Keratinocyte (primary cell): ENCODE data around the gene CD93. TPM values are rescaled to one million over a fixed set of nuclear protein-coding genes. Genes with fewer than 3 reads are reported as not detected.

Source experiments
- DNase-seq: peaks from one replicate; pipeline ENCODE4 v3.0.0-alpha.2; 2011; ENCODE audit warnings: low read depth, missing footprints, low spot score
- FAIRE-seq: peaks from 2 replicates; lab custom pipeline; 2011; peaks lifted over from hg19 to GRCh38; lab: Jason Lieb, UNC
- H2AFZ ChIP-seq: 2 replicates; pipeline ENCODE4 v1.6.0; 2012; ENCODE audit warnings: low read length, control low read depth, inconsistent platforms; ENCODE audit not compliant: control insufficient read depth
- H3K27ac ChIP-seq: 2 replicates; pipeline ENCODE4 v1.5.1; 2011; ENCODE audit warnings: low read length; ENCODE audit not compliant: control insufficient read depth, insufficient read depth
- H3K27me3 ChIP-seq: 3 replicates; pipeline ENCODE4 v1.6.0; 2011; ENCODE audit warnings: low read length; ENCODE audit not compliant: control insufficient read depth, insufficient read depth; ENCODE audit errors: extremely low read depth
- H3K36me3 ChIP-seq, 2 experiments: 2 replicates in 1 of 2; 3 replicates in 1 of 2; pipeline ENCODE4 v1.5.1; 2011; ENCODE audit warnings: low read length in 2 of 2, mild to moderate bottlenecking in 1 of 2; ENCODE audit not compliant: control insufficient read depth in 2 of 2, insufficient read depth in 2 of 2; ENCODE audit errors: extremely low read depth in 1 of 2
- H3K4me1 ChIP-seq: 3 replicates; pipeline ENCODE4 v1.5.1; 2011; ENCODE audit warnings: low read length; ENCODE audit not compliant: control insufficient read depth, insufficient read depth; ENCODE audit errors: extremely low read depth
- H3K4me2 ChIP-seq: 3 replicates; pipeline ENCODE4 v1.6.0; 2011; ENCODE audit warnings: low read depth, low read length; ENCODE audit not compliant: control insufficient read depth, insufficient read depth; ENCODE audit errors: extremely low read depth
- H3K4me3 ChIP-seq, 3 experiments: fragments of 200-600 bp in 1 of 3; sonication (generic) in 1 of 3; 2 replicates in 2 of 3; 3 replicates in 1 of 3; pipeline ENCODE4 v1.5.1; 2011 to 2016; ENCODE audit warnings: low read length in 3 of 3, mild to moderate bottlenecking in 3 of 3, control low read depth in 2 of 3, inconsistent platforms in 1 of 3, low read depth in 1 of 3, mixed read lengths in 1 of 3, mixed run types in 1 of 3, moderate library complexity in 1 of 3; ENCODE audit not compliant: control insufficient read depth in 2 of 3, insufficient read depth in 2 of 3; ENCODE audit errors: extremely low read depth in 1 of 3
- H3K79me2 ChIP-seq: 2 replicates; pipeline ENCODE4 v1.6.0; 2012; ENCODE audit warnings: low read length; ENCODE audit not compliant: control insufficient read depth, insufficient read depth
- H3K9ac ChIP-seq: 3 replicates; pipeline ENCODE4 v1.6.0; 2011; ENCODE audit warnings: low read length; ENCODE audit not compliant: control insufficient read depth, insufficient read depth; ENCODE audit errors: extremely low read depth
- H3K9me1 ChIP-seq: 3 replicates; pipeline ENCODE4 v1.6.0; 2011; ENCODE audit warnings: low read length; ENCODE audit not compliant: control insufficient read depth, insufficient read depth; ENCODE audit errors: extremely low read depth
- H3K9me3 ChIP-seq: 2 replicates; pipeline ENCODE4 v1.5.1; 2012; ENCODE audit warnings: low read depth, low read length; ENCODE audit not compliant: control insufficient read depth
- H4K20me1 ChIP-seq: 3 replicates; pipeline ENCODE4 v1.6.0; 2011; ENCODE audit warnings: low read length; ENCODE audit not compliant: control insufficient read depth, insufficient read depth; ENCODE audit errors: extremely low read depth
- CTCF ChIP-seq, 3 experiments: IDR thresholded peaks in 1 of 3; conservative IDR thresholded peaks in 1 of 3; optimal IDR thresholded peaks in 1 of 3; 2 replicates in 2 of 3; 3 replicates in 1 of 3; pipeline versions ENCODE3 to v1.5.1; 2011; ENCODE audit warnings: low read length in 3 of 3, mild to moderate bottlenecking in 3 of 3, moderate library complexity in 2 of 3, control low read depth in 1 of 3, inconsistent platforms in 1 of 3; ENCODE audit not compliant: insufficient read depth in 2 of 3; ENCODE audit errors: extremely low read depth in 1 of 3
- EZH2 ChIP-seq: IDR thresholded peaks from one replicate; pipeline ENCODE4 v1.6.1; 2012; ENCODE audit warnings: inconsistent platforms, mild to moderate bottlenecking, low read length, moderate library complexity
- dilution Hi-C: fragments of 300-500 bp; cut with MboI; formaldehyde crosslinking; loops from one replicate; pipeline ENCODE4 v1.7.0; 2020; ENCODE audit warnings: low sequenced_read_pairs; ENCODE audit not compliant: extremely low pct_ligation_motif_present
- polyA plus RNA-seq, 5 experiments: library from polyadenylated mRNA; depleted of rRNA in 3 of 5; stranded (reverse) in 3 of 5; stranded (forward) in 1 of 5; unstranded in 1 of 5; fragments of >200 nt; gene quantifications; 1 replicate in 1 of 5; 2 replicates in 3 of 5; 3 replicates in 1 of 5; pipeline versions ENCODE4 v1.2.1 to v1.2.3, GENCODE V29; 2011 to 2012; ENCODE audit warnings: missing spikeins in 2 of 5, low read depth in 1 of 5, low replicate concordance in 1 of 5

The CD93 gene
- polyA plus RNA-seq, 1 donor (not counting 4 experiments of a cell fraction or from before 2014, with no cell fraction given): not detected

GRCh38 chr20:23129891-23130621, 43.9 kb upstream of the CD93 start:
- Histone ChIP-seq H3K4me1 (no peaks in the 10 kb centered on the region), H2AFZ (no peak overlapping the region), H3K9ac (no peak overlapping the region), H3K4me2 (no peak overlapping the region), H3K36me3 (no peaks in the 10 kb centered on the region), H3K9me1 (no peaks in the 10 kb centered on the region), H3K79me2 (no peaks in the 10 kb centered on the region), H4K20me1 (no peaks in the 10 kb centered on the region), H3K27ac (no peak overlapping the region), H3K27me3 (no peaks in the 10 kb centered on the region), H3K4me3 (no peak overlapping the region), H3K9me3 (no peaks in the 10 kb centered on the region)
- FAIRE-seq (no peak), DNase-seq (no peak)
- dilution Hi-C loops: no loop called here
- no peak for TF ChIP-seq CTCF (optimal IDR thresholded peaks at IDR 0.05 in 1 of 3, IDR thresholded peaks at IDR 0.05 in 1 of 3, conservative IDR thresholded peaks at IDR 0.05 in 1 of 3; ENCODE audit: extremely low read depth in 1 of 3, insufficient read depth in 2 of 3, low read length in 3 of 3)
- TF ChIP-seq EZH2: no peak

GRCh38 chr20:23129266-23129665, 43.1 kb upstream of the CD93 start:
- no peak overlapping the region for H2AFZ ChIP-seq
- H3K36me3 ChIP-seq: no peaks in the 10 kb centered on the region
- DNase-seq: no peak
- no peaks in the 10 kb centered on the region for H3K4me1 ChIP-seq
- dilution Hi-C loops: no loop called here
- H3K4me3 ChIP-seq: no peak overlapping the region
- H4K20me1 ChIP-seq: no peaks in the 10 kb centered on the region
- no peaks in the 10 kb centered on the region for H3K79me2 ChIP-seq
- TF ChIP-seq EZH2: no peak
- no peak overlapping the region for H3K9ac ChIP-seq
- FAIRE-seq: no peak
- no peaks in the 10 kb centered on the region for H3K27me3 ChIP-seq
- H3K9me1 ChIP-seq: no peaks in the 10 kb centered on the region
- H3K9me3 ChIP-seq: no peaks in the 10 kb centered on the region
- H3K4me2 ChIP-seq: no peak overlapping the region
- no peak overlapping the region for H3K27ac ChIP-seq
